BLaER1 (cell line): Measurements from ENCODE around the gene STK11.

Experiments
- H3K27ac ChIP-seq: shearing (Covaris generic); formaldehyde crosslinking; 2 replicates; pipeline ENCODE4 v1.8.1; 2022
- H3K27me3 ChIP-seq: shearing (Covaris generic); formaldehyde crosslinking; 2 replicates; pipeline ENCODE4 v1.8.1; 2022
- H3K36me3 ChIP-seq: shearing (Covaris generic); formaldehyde crosslinking; 2 replicates; pipeline ENCODE4 v1.8.1; 2022
- H3K4me1 ChIP-seq: shearing (Covaris generic); formaldehyde crosslinking; 2 replicates; pipeline ENCODE4 v1.8.1; 2022
- H3K4me2 ChIP-seq: shearing (Covaris generic); formaldehyde crosslinking; 2 replicates; pipeline ENCODE4 v1.8.1; 2022
- H3K4me3 ChIP-seq: shearing (Covaris generic); formaldehyde crosslinking; 2 replicates; pipeline ENCODE4 v1.8.1; 2022
- H3K9ac ChIP-seq: shearing (Covaris generic); formaldehyde crosslinking; 2 replicates; pipeline ENCODE4 v1.8.1; 2022
- H3K9me3 ChIP-seq: shearing (Covaris generic); formaldehyde crosslinking; 2 replicates; pipeline ENCODE4 v1.8.1; 2022
- H4K20me1 ChIP-seq: shearing (Covaris generic); formaldehyde crosslinking; 2 replicates; pipeline ENCODE4 v1.8.1; 2022
- Cebpa-rat ChIP-seq: shearing (Covaris generic); IDR thresholded peaks from 2 replicates; pipeline ENCODE4 v1.8.1; 2022

The STK11 gene

GRCh38 chr19:1235625-1236538 lies 30.3 kb downstream of the STK11 start:
- Histone ChIP-seq H3K9me3 (no peaks in the 10 kb centered on the region), H3K4me2 (peak overlapping the region; percentile 17; the same call in 1 of the 2 replicates), H4K20me1 (peaks cover 28% of the 10 kb centered on the region), H3K27me3 (peaks cover 54% of the 10 kb centered on the region), H3K9ac (no peak overlapping the region), H3K27ac (no peak overlapping the region), H3K36me3 (no peaks in the 10 kb centered on the region), H3K4me1 (peaks cover 44% of the 10 kb centered on the region), H3K4me3 (no peak overlapping the region)
- no peak for TF ChIP-seq Cebpa-rat

GRCh38 chr19:1236576-1236975 lies 31.0 kb downstream of the STK11 start:
- Histone ChIP-seq H3K4me2 (peak overlapping the region; percentile 100), H3K36me3 (no peaks in the 10 kb centered on the region), H3K9ac (peak overlapping the region; percentile 75; the same call in 1 of the 2 replicates), H4K20me1 (peaks cover 28% of the 10 kb centered on the region), H3K4me1 (peaks cover 49% of the 10 kb centered on the region), H3K4me3 (peak overlapping the region; percentile 78), H3K9me3 (no peaks in the 10 kb centered on the region), H3K27ac (no peak overlapping the region), H3K27me3 (peaks cover 54% of the 10 kb centered on the region)
- TF ChIP-seq Cebpa-rat = no peak

GRCh38 chr19:1237027-1237659 lies 31.6 kb downstream of the STK11 start:
- Histone ChIP-seq H3K27me3 (peaks cover 54% of the 10 kb centered on the region), H3K9ac (peak overlapping the region; percentile 75), H3K9me3 (no peaks in the 10 kb centered on the region), H3K27ac (peak overlapping the region; percentile 18; the same call in 1 of the 2 replicates), H3K4me3 (peak overlapping the region; percentile 78), H4K20me1 (peaks cover 28% of the 10 kb centered on the region), H3K4me1 (peaks cover 48% of the 10 kb centered on the region), H3K4me2 (peak overlapping the region; percentile 100), H3K36me3 (no peaks in the 10 kb centered on the region)
- TF ChIP-seq Cebpa-rat = no peak

GRCh38 chr19:1237754-1238368 lies 32.3 kb downstream of the STK11 start, which contains the start of gene CBARP:
Gene CBARP, minus strand, starts transcription at chr19:1238005. Its CDS starts 1,905 bp downstream, at chr19:1236100.
- Histone ChIP-seq H3K4me2 (peak within 1 kb of the TSS; percentile 100), H3K27me3 (peaks cover 54% of the 10 kb centered on the region), H3K27ac (peak within 1 kb of the TSS; percentile 18; the same call in 1 of the 2 replicates), H3K4me3 (peak within 1 kb of the TSS; percentile 78), H3K9ac (peak within 1 kb of the TSS; percentile 75), H3K9me3 (no peaks in the 10 kb centered on the region), H4K20me1 (peaks cover 35% of the 10 kb centered on the region), H3K4me1 (peaks cover 50% of the 10 kb centered on the region), H3K36me3 (no peaks in the 10 kb centered on the region)
- no peak for TF ChIP-seq Cebpa-rat

- H3K9ac ChIP-seq = no peak overlapping the region
- H4K20me1 ChIP-seq = peaks cover 35% of the 10 kb centered on the region
- H3K36me3 ChIP-seq = peaks cover 6% of the 10 kb centered on the region; the same call in 1 of the 2 replicates
- H3K4me3 ChIP-seq = peak overlapping the region; percentile 78
- no peak for TF ChIP-seq Cebpa-rat
- H3K27ac ChIP-seq = no peak overlapping the region
- H3K9me3 ChIP-seq = no peaks in the 10 kb centered on the region
- peak overlapping the region; percentile 100 for H3K4me2 ChIP-seq
- H3K27me3 ChIP-seq = peaks cover 54% of the 10 kb centered on the region
- H3K4me1 ChIP-seq = peaks cover 58% of the 10 kb centered on the region
Measured at GRCh38 chr19:1238369-1239303, 33.1 kb downstream of the STK11 start.

- peaks cover 42% of the 10 kb centered on the region for H4K20me1 ChIP-seq
- no peak overlapping the region for H3K9ac ChIP-seq
- H3K36me3 ChIP-seq = peaks cover 13% of the 10 kb centered on the region; the same call in 1 of the 2 replicates
- peak overlapping the region; percentile 95; the same call in 1 of the 2 replicates for H3K4me3 ChIP-seq
- no peak overlapping the region for H3K27ac ChIP-seq
- TF ChIP-seq Cebpa-rat = no peak
- no peaks in the 10 kb centered on the region for H3K9me3 ChIP-seq
- peaks cover 54% of the 10 kb centered on the region for H3K27me3 ChIP-seq
- peaks cover 66% of the 10 kb centered on the region for H3K4me1 ChIP-seq
- peak overlapping the region; percentile 98 for H3K4me2 ChIP-seq
Measured at GRCh38 chr19:1239420-1239795, 33.8 kb downstream of the STK11 start.

- peaks cover 49% of the 10 kb centered on the region for H3K27me3 ChIP-seq
- H3K36me3 ChIP-seq = peaks cover 13% of the 10 kb centered on the region; the same call in 1 of the 2 replicates
- H3K9ac ChIP-seq = peak overlapping the region; percentile 50; the same call in 1 of the 2 replicates
- H3K9me3 ChIP-seq = no peaks in the 10 kb centered on the region
- peak overlapping the region; percentile 98 for H3K4me2 ChIP-seq
- H3K4me1 ChIP-seq = peaks cover 73% of the 10 kb centered on the region
- H4K20me1 ChIP-seq = peaks cover 46% of the 10 kb centered on the region
- TF ChIP-seq Cebpa-rat = no peak
- no peak overlapping the region for H3K27ac ChIP-seq
- H3K4me3 ChIP-seq = peak overlapping the region; percentile 95
Measured at GRCh38 chr19:1239796-1240737, 34.5 kb downstream of the STK11 start.

- peak overlapping the region; percentile 98 for H3K4me2 ChIP-seq
- TF ChIP-seq Cebpa-rat = no peak
- H3K9ac ChIP-seq = peak overlapping the region; percentile 95; the same call in 1 of the 2 replicates
- peak overlapping the region; percentile 95; the same call in 1 of the 2 replicates for H3K27ac ChIP-seq
- H3K27me3 ChIP-seq = peaks cover 41% of the 10 kb centered on the region
- peaks cover 81% of the 10 kb centered on the region for H3K4me1 ChIP-seq
- H3K9me3 ChIP-seq = no peaks in the 10 kb centered on the region
- H3K36me3 ChIP-seq = peaks cover 13% of the 10 kb centered on the region; the same call in 1 of the 2 replicates
- peaks cover 42% of the 10 kb centered on the region for H4K20me1 ChIP-seq
- H3K4me3 ChIP-seq = peak overlapping the region; percentile 95
Measured at GRCh38 chr19:1240925-1241324, 35.3 kb downstream of the STK11 start.
